Epithelial cell of esophagus (primary cell): ENCODE measurements around the gene DIP2A.
"Not testable (repeated sequence)": the region's sequence is repeated elsewhere in the genome, so short reads cannot be mapped to it uniquely, and the experiment has no call there.

Experiments
- DNase-seq: peaks from one replicate; pipeline ENCODE4 v3.0.0; 2010; ENCODE audit warnings: low read depth
- H3K4me3 ChIP-seq: 2 replicates; pipeline ENCODE4 v1.5.1; 2011; ENCODE audit warnings: mild to moderate bottlenecking, low read length, control low read depth
- TF ChIP-seq, protein P1 (sequence below): IDR thresholded peaks from 2 replicates; pipeline ENCODE4 v1.5.1; 2011; ENCODE audit warnings: low read depth, mild to moderate bottlenecking, low read length, control low read depth, inconsistent platforms; ENCODE audit not compliant: insufficient read depth; ENCODE audit errors: missing control alignments

The DIP2A gene

DNA sequence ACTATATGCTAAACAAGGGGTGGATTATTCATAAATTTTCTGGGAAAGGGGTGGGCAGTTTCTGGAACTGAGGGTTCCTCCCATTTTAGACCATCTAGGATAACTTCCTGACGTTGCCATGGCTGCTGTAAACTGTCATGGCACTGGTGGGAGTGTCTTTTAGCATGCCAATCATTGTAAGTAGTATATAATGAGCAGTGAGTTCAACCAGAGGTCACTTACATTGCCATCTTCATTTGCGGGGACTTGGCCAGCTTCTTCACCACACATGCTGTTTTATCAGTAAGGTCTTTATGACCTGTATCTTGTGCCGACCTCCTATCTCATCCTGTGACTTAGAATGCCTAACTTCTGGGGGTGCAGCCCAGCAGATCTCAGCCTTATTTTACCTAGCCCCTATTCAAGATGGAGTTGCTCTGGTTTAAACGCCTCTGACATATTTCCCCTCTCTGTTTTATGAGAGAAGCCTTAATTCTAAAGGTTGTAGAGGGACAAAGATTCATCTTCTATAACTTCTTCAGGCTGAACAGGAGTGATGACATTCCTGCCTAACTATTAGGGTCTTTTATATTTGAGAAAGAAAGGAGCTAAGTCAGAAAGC lies 60.4 kb downstream of the DIP2A start:
- no peak overlapping the region for H3K4me3 ChIP-seq
- TF ChIP-seq, protein P1, sequence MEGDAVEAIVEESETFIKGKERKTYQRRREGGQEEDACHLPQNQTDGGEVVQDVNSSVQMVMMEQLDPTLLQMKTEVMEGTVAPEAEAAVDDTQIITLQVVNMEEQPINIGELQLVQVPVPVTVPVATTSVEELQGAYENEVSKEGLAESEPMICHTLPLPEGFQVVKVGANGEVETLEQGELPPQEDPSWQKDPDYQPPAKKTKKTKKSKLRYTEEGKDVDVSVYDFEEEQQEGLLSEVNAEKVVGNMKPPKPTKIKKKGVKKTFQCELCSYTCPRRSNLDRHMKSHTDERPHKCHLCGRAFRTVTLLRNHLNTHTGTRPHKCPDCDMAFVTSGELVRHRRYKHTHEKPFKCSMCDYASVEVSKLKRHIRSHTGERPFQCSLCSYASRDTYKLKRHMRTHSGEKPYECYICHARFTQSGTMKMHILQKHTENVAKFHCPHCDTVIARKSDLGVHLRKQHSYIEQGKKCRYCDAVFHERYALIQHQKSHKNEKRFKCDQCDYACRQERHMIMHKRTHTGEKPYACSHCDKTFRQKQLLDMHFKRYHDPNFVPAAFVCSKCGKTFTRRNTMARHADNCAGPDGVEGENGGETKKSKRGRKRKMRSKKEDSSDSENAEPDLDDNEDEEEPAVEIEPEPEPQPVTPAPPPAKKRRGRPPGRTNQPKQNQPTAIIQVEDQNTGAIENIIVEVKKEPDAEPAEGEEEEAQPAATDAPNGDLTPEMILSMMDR, result no peak
- DNase-seq, result no peak

DNA sequence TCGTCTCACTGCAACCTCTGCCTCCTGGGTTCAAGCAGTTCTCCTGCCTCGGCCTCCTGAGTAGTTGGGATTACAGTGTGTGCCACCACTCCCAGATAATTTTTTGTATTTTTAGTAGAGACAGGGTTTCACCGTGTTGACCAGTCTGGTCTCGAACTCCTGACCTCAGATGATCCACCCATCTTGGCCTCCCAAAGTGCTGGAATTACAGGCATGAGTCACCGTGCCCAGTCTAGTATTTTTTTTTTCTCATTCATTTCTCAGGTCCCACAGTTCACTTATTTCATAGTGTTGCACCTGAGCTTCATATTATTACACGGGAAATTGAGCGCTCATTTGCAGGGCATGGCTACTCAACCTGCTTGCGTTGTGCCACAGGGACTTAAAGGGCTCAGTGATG lies 68.7 kb downstream of the DIP2A start:
- not testable (repeated sequence) for DNase-seq, H3K4me3 ChIP-seq

DNA sequence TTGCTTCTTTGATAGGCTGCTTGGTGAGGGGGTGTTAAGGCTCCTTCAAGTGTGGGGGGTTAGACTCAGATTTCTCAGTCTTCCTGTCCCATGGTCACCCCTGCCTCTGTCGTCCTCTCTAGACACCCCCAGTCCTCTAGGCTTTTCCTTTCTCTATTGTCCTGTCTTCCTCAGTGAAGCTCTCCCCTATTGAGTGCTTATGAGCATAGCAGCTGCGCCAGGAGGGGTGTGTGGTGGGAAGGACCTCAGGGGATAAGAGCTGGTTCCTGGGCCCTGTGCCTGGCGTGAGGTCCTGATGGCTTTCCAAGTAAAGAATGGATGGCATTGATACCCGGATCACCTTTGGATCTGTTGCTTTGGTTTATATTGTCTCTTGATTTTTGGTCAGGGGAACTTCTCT lies 69.1 kb downstream of the DIP2A start:
- DNase-seq, result no peak
- TF ChIP-seq, protein P1, result no peak
- H3K4me3 ChIP-seq, result no peak overlapping the region

DNA sequence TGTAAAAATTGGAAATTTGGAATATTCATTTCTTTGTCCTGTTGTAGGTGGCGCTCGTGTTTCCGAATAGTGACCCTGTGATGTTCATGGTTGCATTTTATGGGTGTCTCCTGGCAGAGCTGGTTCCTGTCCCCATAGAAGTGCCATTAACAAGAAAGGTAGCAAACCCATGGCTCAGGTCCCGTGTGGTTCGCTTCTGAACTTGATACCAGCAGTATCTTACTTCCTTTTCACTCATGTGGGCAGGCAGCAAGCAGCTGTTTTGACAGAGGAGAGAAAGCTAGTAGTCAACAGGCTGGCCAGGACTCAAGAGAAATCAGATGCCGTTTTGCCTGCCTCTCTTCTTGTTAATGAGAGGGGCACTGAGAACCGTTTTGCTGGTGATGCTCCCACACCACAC lies 73.4 kb downstream of the DIP2A start:
- DNase-seq, result no peak
- no peak overlapping the region for H3K4me3 ChIP-seq
- TF ChIP-seq, protein P1, result no peak

DNA sequence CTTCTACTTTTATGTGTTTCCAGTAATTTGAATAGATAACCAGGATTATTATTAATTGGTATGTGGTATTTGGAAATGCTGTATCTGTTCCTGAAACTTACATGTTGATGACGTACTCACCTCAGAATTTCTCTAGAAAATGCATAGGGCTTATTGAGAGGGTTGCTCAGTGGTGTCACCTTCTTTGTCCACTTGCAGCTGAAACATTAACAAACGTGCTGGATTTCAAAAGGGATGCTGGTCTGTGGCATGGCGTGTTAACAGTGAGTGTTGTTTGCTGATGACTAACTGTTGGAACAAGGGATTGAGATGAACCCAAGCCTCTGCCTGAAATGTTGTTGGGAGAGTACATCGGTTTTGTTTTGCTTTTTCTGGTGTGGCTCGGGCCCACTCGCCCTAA lies 78.3 kb downstream of the DIP2A start:
- TF ChIP-seq, protein P1, result no peak
- DNase-seq, result no peak
- H3K4me3 ChIP-seq, result no peak overlapping the region

DNA sequence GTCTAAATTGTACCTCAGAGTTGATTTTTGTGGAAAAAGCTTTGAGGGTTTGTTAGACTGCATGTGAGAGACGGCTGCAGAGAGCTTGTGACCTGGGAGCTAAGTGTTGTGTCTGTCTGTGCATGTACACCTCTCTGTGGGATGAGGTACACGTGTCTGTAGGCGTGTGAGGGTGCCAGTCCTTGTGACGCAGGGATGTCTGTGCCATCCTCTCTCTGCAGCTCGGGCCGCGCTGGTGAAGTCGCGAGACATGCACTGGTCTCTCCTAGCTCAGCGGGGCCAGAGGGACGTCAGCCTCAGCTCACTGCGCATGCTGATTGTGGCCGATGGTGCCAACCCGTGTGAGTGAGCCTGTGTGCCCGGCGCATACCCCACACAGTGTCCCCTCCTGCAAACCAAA lies 79.6 kb downstream of the DIP2A start:
- TF ChIP-seq, protein P1, result no peak
- no peak for DNase-seq

DNA sequence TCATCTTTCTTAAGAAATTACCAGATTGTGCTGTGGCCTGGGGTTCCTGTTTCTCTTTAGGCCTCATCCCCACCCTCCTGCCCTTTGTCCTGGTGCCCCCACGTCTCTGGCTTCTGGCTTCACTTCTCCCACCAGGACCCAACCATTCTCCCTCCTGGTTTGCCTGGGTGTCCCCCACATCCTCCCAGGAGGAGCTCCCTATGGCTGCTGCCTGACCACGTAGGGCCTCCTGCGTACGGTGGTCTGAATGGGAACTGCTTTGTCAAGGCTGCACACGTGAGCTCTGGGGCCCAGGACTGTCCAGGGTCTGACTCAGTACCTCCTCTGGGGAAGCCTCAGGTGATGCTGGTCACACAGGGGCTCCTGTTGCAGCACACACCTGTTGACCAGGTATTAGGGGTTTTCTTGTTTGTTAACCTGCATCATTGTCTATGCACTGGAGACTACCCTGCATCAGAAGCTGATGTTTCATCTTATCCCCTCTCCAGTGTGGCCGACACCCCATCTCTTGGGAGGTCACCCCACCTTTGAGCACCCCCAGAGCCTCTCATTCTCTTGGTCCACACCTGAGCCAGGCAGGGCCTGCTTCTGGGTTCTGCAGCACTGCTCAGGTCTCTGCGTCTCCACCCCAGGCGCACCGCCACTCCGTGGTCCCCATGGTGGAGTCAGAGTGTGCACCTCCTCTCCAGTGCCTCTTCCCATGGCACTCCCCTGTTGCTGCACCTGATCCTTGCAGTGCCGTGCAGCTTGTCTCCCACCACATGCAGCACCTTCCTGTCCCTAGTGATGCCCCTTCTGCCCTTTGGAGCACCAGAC lies 80.4 kb downstream of the DIP2A start:
- no peak overlapping the region for H3K4me3 ChIP-seq
- no peak for DNase-seq
- TF ChIP-seq, protein P1, result no peak

More for the DNA sequence above, 79.6 kb downstream of the DIP2A start:
- H3K4me3 ChIP-seq, result no peak overlapping the region
